Mesenteric fat pad (tissue), 1 donor: ENCODE results near the gene DNASE1L1. TPM values are rescaled to one million over a fixed set of nuclear protein-coding genes. Genes with fewer than 3 reads are reported as not detected.

ENCODE experiments used
- DNase-seq: peaks from one replicate; pipeline ENCODE4 v3.0.0-alpha.2; 2020; ENCODE audit warnings: low spot score
- total RNA-seq: library from RNA; stranded (reverse); fragmentation: NEBNext Ultra II Directional; extraction: Animal tissue kit (Norgen Biotek cat#: 25700); gene quantifications from one replicate; pipeline ENCODE4 v1.2.1, GENCODE V29; 2021
- donor health status: DM: yes; HTN: yes; CAD: no.

Gene DNASE1L1
- total RNA-seq, 1 donor from 2014 or later, result 18.9 TPM

DNA sequence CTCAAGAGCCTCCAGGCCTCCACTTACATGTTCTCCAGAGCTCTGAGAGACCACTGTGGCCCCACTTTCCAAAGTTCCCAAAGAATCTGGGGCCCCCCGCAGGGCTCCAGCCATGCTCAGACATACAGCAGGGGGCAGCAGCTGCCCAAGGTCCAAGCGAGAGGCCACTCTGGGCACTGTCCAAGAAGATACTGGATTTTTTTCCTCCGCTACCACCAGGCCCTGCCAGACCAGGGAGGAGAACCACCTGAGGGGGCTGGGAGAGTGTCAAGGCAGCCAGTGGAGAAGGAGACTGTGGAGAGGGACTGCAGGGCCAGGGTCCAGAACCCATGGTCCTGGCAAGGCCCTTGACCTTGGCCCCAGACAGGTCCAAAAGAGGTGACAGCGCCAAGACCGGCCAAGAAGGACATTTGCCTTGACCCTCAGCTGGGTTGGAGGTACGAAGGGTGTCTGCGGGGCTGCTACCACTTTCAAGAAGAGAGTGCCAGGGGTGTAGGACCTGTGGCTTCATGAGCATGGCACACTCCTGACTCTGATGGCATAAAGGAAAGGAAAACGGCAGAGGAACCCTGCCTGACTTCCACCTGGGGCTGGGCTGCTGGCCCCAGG, 24.7 kb downstream of the DNASE1L1 start:
- DNase-seq, result no peak

DNA sequence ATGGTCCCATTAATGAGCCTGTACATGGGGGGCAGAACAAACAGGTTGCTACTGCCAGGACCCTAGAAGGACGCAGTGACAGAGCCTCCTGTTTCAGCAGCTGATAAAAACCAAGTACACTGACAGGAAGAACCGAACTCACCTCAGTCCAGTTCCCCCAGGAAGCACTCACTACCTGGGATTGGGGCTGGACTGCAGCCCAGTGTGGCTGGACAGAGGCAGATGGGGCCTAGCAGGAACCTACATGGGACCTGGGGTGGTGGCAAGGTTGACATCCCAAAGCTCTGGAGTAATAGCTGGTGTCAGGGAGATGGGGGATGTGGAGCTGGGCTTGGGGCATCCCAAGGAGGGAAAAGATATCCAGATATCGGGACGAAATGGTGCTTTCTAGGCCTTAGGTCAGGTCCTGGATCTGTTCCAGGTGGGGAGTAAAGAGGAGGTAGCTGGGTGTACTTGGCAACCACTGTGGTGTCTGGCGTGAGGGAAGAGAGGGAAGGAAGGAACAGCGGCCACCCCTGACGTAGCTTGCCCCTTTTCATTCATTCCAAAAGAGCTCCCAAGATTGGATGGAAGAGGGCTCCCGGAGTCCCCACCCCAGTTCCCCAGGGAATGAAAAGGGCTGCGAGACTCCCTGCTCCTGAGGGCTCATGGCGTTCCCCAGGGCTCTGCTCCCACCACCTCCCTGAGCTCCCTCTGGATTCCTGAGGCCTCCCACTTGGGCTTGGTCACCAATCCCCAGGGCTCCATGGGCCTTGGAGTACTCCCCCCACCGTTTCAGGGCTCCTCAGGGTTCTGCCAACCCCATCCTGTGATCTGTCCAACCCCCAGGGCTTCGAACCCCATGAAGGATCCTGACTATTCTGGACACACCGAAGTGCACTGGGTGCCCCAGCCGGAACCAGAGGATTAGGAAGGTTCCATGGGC, 25.4 kb downstream of the DNASE1L1 start:
- no peak for DNase-seq

GRCh38 chrX:154382483-154383069, 26.5 kb downstream of the DNASE1L1 start:
- no peak for DNase-seq

GRCh38 chrX:154381271-154381670, 27.8 kb downstream of the DNASE1L1 start:
- DNase-seq, result no peak

DNA sequence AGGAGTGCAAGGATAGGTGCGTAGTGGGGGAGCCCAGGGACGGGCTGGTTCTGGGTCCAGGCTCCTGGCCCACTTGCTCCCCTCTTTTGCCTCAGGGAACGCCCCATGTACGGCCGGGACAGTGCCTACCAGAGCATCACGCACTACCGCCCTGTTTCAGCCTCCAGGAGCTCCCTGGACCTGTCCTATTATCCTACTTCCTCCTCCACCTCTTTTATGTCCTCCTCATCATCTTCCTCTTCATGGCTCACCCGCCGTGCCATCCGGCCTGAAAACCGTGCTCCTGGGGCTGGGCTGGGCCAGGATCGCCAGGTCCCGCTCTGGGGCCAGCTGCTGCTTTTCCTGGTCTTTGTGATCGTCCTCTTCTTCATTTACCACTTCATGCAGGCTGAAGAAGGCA, 28.3 kb downstream of the DNASE1L1 start:
- DNase-seq, result no peak

GRCh38 chrX:154380153-154380552, 28.9 kb downstream of the DNASE1L1 start:
- no peak for DNase-seq

GRCh38 chrX:154379569-154379951, 29.5 kb downstream of the DNASE1L1 start:
- DNase-seq, result no peak

DNA sequence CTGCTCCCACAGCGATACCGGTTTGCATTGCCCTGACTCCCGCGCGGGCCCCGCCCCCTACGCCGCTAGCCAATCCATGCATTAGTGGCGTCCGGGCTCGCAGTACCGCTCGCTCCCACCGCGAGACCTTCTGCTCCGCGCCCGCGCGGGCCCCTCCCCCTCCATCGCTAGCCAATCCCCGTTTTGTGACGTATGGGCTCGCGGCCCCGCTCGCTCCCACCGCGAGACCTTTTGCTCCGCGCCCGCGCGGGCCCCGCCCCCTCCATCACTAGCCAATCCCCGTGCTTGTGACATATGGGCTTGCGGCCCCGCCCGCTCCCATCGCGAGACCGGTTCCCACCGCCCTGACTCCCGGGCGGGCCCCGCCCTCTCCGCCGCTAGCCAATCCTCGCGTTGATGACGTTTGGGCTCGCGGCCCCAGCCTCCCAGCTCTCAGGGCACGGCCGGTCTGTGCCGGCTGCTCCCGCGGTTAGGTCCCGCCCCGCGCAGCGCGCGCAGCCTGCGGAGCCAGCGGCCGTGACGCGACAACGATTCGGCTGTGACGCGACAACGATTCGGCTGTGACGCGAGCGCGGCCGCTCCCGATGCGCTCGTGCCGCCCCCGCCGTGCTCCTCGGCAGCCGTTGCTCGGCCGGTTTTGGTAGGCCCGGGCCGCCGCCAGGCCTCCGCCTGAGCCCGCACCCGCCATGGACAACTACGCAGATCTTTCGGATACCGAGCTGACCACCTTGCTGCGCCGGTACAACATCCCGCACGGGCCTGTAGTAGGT, 30.1 kb downstream of the DNASE1L1 start, which contains the start of gene EMD:
EMD (plus strand) TSS at position 497 of the 770 bp plus-strand sequence; CDS start at position 687, 190 bp downstream.
- peak; percentile 97 for DNase-seq

GRCh38 chrX:154378059-154378798, 30.8 kb downstream of the DNASE1L1 start:
- no peak for DNase-seq

GRCh38 chrX:154376774-154377173, 32.3 kb downstream of the DNASE1L1 start:
- no peak for DNase-seq

GRCh38 chrX:154375156-154375504, 33.9 kb downstream of the DNASE1L1 start:
- no peak for DNase-seq

GRCh38 chrX:154374313-154375155, 34.5 kb downstream of the DNASE1L1 start, which contains the start of gene FLNA:
Gene FLNA, minus strand, starts transcription at chrX:154374634. Its CDS starts 3,389 bp downstream, at chrX:154371245.
- DNase-seq, result no peak

DNA sequence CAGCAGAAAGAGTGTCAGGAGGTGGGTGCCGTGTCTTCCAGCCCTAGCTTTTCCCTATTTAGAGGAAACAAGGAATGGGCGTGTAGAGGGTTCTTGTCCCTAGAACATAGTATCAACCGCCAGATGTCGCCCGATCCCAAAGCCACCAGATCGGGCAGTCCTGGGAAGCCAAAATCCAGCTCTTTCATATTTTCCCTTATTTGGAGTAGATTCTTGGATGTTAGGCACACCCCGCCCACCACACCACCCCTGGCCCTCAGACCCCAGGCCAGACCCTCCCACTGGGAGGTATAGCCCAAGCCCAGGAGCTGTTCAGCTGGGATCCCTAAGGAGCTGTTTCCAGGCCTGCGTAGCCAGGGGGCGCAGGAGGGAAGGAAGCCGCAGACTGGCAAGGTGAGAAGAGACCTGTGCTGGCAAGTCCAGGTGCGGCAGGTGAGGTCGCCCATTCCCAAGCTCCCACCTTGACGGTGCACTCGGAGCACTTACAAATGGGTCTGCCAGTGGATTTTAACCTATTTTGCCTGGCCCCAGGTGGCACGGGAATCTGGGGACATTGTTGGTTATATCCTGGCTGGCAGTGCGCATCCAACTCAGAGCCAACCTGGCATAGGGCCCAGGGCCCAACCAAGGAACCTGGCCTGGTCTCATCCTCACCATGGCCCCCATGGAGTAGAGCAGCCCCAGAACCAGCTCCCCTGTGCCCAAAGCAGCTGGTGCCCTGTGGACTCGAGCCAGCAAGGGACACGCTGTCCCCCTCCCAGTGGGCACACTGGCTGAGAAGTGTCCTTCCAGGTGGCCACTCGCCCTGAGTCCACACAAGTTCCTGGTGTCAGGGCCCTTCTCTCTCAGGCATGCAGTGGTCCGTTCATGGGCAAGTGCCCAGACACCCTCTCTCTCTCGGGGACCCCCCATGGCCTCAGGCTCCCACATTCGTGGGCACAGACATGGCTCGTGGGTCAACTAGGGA, 35.4 kb downstream of the DNASE1L1 start:
- no peak for DNase-seq

DNA sequence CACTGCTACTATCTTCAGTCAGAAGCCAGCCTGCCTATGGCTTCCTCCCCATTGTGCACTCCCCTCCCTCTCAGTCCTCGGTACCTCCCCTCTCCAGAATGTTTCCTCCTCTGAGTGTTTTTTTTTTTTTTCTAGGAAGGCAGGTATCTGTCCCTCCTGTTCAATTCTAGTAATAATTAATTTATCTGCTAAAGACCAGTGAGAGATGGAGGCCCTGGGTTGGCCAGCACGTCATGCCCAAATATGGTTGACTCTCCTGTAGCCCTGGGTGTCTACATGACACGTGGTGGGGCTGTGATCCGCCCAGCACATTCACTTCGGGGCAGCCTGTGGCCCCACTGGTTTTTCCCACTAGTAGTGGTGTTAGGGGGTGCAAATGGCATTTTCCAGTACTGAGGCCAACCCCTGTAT, 36.4 kb downstream of the DNASE1L1 start:
- no peak for DNase-seq

DNA sequence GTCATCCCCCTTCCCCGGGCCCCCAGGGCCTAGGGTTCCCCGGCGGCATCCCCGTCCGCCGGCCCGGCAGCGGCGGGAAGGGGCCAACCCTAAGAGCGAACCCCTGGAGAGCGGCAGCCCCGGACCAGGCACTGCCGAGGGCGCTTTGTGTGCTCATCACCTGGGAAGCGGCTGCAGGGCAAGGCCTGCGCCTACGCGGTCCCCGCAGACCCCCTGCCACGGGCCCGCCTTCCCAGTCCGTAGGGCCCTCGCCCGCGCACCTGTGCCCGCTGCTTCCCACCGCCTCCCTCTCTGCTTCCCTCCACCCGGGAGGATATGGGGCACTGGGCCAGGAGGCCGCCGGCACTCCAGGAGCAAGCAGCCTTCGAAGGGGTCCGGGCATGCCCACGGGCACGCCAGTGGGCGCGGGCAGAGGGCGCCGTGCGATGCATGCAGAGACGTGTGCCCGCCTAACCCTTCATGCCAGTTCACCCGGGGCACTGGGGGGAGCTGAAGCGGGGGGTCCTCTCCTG, 37.2 kb downstream of the DNASE1L1 start:
- DNase-seq, result no peak

DNA sequence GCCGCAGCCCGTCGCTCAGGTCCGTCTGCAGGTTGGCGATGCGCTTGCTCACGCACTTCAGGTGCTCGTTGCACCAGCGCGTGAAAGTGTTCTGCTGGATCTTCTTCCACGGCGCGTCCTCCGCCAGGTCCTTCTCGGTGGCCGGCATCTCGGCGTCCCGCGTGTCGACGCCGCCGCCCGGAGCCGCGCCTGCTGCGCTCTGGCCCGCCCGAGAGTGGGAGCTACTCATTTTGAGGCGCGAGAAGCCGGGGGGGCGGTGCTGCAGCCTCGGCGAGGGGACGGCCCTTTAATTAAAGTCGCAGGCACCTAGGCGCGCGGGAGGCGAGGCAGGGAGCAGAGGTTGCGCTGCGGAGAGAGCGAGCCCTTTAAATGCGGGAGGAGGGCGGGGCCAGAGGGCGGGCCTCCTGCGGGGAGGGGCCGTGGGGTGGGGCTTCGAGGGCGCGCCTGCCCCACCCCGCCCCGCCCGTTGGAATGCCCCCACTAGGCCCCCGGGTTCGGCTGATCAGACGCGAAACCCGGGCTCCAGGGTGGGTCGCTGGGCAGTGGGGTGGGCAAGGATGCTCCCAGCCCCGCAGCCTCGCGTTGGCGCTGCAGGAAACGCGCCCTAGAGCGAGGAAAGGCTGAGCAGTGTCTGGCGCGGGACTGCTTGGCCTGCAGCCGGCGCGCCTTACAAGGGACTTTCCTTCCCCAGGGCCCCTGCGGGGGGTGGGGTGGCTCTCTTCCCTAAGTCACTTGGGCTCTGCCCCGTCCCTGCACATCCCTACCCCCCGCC, 37.9 kb downstream of the DNASE1L1 start:
- DNase-seq, result peak; percentile 96

DNA sequence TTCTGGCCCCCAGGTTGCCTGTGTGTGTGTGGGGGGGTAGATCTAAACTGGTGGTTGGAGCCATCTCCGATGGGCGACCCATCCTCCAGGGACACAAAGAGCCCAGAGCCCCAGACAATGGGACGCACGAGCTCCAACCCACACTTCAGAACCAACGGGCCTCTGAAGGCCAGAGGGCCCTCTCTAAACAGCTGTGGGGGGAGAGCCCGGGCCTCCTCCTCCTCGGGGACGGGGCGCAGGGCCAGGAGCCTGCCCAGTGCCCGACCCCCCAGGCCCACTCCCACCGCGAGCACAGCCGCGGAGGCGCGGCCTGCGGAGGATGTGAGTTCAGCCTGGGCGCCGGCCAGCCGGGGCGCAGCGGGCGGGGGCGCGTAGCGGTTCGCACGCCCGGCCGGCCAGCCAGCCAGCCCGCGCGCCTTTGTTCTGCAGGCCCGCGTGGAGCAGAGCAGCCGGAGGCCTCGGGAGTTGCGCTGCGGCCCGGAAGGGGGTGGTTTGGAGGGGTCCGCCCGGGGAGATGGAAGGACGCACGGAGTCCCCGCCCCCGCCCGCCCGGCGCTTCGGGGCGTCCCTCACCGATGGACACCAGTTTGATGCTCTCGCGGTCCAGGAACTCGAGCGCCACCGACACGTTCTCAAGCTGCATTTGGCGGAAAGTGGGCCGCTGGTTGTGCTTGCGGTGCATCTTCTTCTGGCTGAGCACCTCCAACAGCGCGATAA, 38.6 kb downstream of the DNASE1L1 start:
- no peak for DNase-seq
